Testis (tissue), 3 donors: Measurements from ENCODE around the gene ZC3H7B. TPM values are rescaled to one million over a fixed set of nuclear protein-coding genes. Genes with fewer than 3 reads are reported as not detected.

Source experiments
- DNase-seq: peaks from one replicate; pipeline ENCODE4 v3.0.0-alpha.2; 2019
- H3K27ac ChIP-seq, 2 donors: fragments of 200-600 bp; sonication (generic); one replicate each; pipeline ENCODE4 v1.5.1; 2019
- H3K27me3 ChIP-seq: fragments of 200-600 bp; sonication (generic); one replicate; pipeline ENCODE4 v1.5.1; 2019
- H3K36me3 ChIP-seq: fragments of 200-600 bp; sonication (generic); one replicate; pipeline ENCODE4 v1.5.1; 2017; ENCODE audit warnings: low read depth; ENCODE audit errors: missing control alignments
- H3K4me1 ChIP-seq: fragments of 200-600 bp; sonication (generic); one replicate; pipeline ENCODE4 v1.5.1; 2019
- H3K4me3 ChIP-seq, 2 donors: fragments of 200-600 bp; sonication (generic); one replicate each; pipeline ENCODE4 v1.5.1; 2017 to 2019
- H3K9me3 ChIP-seq: fragments of 200-600 bp; sonication (generic); one replicate; pipeline ENCODE4 v1.5.1; 2017
- CTCF ChIP-seq, 3 experiments: fragments of 450-650 bp in 2 of 3; fragments of 200-600 bp in 1 of 3; sonication (generic) in 1 of 3; IDR thresholded peaks; one replicate each; pipeline ENCODE4 v1.5.1; 2016 to 2019; ENCODE audit warnings: antibody characterized with exemption in 3 of 3, mild to moderate bottlenecking in 2 of 3, moderate library complexity in 1 of 3
- POLR2A ChIP-seq: fragments of 450-650 bp; IDR thresholded peaks from one replicate; pipeline ENCODE4 v1.6.1; 2017; ENCODE audit warnings: antibody characterized with exemption, mild to moderate bottlenecking, moderate library complexity
- WGBS, 2 donors: methylation state at CpG; one replicate each; pipeline ENCODE4 v1.1.5; 2018; 5-methylcytosine and 5-hydroxymethylcytosine counted together
- intact Hi-C: fragments of 100-400 bp; cut with DNase I; formaldehyde crosslinking; loops from one replicate; pipeline ENCODE4 v1.15.1; 2023; ENCODE audit warnings: low total_unique reads
- polyA plus RNA-seq: library from polyadenylated mRNA; stranded (reverse); fragments of 350-450 nt; fragmentation: Illumina TruSeq; extraction: RNeasy Lipid Tissue Mini Kit (QIAGEN cat#74804); gene quantifications from one replicate; pipeline ENCODE4 v1.2.3, GENCODE V29; 2014; ENCODE audit warnings: low read depth, low replicate concordance; ENCODE audit not compliant: insufficient read depth
- total RNA-seq, 2 donors: library from RNA; depleted of rRNA; stranded (reverse); fragments of >200 nt; gene quantifications; one replicate each; pipeline ENCODE4 v1.2.3, GENCODE V29; 2016

ZC3H7B gene
- total and polyA plus RNA-seq, 3 donors from 2014 or later: 38.9 to 63.0 (median 56.4) TPM

GRCh38 chr22:41367680-41368542, 66.6 kb downstream of the ZC3H7B start:
- Histone ChIP-seq H3K27me3 (no peaks in the 10 kb centered on the region), H3K4me1 (peaks cover 35% of the 10 kb centered on the region), H3K27ac (peak overlapping the region; percentile 77 to 88), H3K36me3 (no peaks in the 10 kb centered on the region), H3K9me3 (no peaks in the 10 kb centered on the region), H3K4me3 (peak overlapping the region; percentile 47 to 59)
- peak; percentile 48 for DNase-seq
- 37 to 42% methylated on average over 10 to 18 of the region's 18 CpGs for WGBS, 2 donors
- TF ChIP-seq CTCF (IDR thresholded peaks at IDR 0.05) (no peak), POLR2A (no peak)
- intact Hi-C loops: no loop called here

- TF ChIP-seq CTCF (IDR thresholded peaks at IDR 0.05): no peak
- no peak for TF ChIP-seq POLR2A
- Histone ChIP-seq H3K27ac (peak overlapping the region; percentile 77 to 88), H3K36me3 (no peaks in the 10 kb centered on the region), H3K4me1 (peaks cover 35% of the 10 kb centered on the region), H3K9me3 (no peaks in the 10 kb centered on the region), H3K4me3 (peak overlapping the region; percentile 47 to 59), H3K27me3 (no peaks in the 10 kb centered on the region)
- intact Hi-C loops: no loop called here
- no peak for DNase-seq
- WGBS, 2 donors: 49 to 66% methylated on average over 2 to 19 of the region's 19 CpGs
Observed at GRCh38 chr22:41368543-41369423, 67.5 kb downstream of the ZC3H7B start.

DNA sequence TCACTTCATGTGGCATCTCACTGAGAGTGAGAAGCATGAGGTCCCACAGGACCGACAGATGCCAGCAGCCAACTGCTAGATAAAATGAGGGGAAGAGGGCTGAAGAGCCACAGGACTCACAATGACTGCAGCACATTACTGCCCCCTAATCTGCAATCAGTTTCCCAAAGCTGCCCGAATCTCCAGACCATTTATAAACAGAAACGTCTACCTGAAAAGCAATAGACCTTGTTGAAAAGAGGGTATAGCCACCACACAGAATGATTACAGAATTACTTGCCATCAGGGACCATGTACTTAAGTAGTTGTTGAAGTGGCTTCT, 68.1 kb downstream of the ZC3H7B start:
- Histone ChIP-seq H3K27me3 (no peaks in the 10 kb centered on the region), H3K36me3 (no peaks in the 10 kb centered on the region), H3K27ac (peak overlapping the region; percentile 77 to 88), H3K4me1 (peaks cover 35% of the 10 kb centered on the region), H3K9me3 (no peaks in the 10 kb centered on the region), H3K4me3 (peak overlapping the region in 1 of 2 donors; percentile 59)
- 37 to 38% methylated on average over 3 of the region's 3 CpGs for WGBS, 2 donors
- DNase-seq: no peak
- no peak for TF ChIP-seq CTCF (IDR thresholded peaks at IDR 0.05)
- no peak for TF ChIP-seq POLR2A
- intact Hi-C loops: no loop called here

DNA sequence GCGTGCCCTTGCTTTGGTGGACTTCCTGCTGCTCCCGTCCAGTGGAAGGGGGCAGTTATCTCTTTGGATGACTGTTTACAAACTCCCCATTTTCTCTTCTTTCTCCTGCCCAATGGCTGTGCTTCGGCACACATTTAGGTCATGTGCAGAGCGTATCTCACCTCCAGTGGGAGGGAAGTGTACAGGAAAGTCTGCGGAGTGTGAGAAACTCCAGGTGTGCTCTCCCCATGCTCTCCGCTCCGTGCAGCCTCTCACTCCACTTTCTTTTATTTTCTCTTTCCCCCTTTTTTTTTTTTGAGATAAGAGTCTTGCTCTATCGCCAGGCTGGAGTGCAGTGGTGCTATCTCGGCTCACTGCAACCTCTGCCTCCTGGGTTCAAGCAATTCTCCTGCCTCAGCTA, 68.5 kb downstream of the ZC3H7B start:
- no peak for DNase-seq
- intact Hi-C loops: no loop called here
- H3K4me3 ChIP-seq: no peak overlapping the region
- H3K27ac ChIP-seq: peak overlapping the region in 1 of 2 donors; percentile 88
- H3K36me3 ChIP-seq: no peaks in the 10 kb centered on the region
- no peaks in the 10 kb centered on the region for H3K27me3 ChIP-seq
- TF ChIP-seq POLR2A (no peak), CTCF (IDR thresholded peaks at IDR 0.05) (no peak)
- 70 to 71% methylated on average over 8 to 9 of the region's 9 CpGs for WGBS, 2 donors
- peaks cover 35% of the 10 kb centered on the region for H3K4me1 ChIP-seq
- no peaks in the 10 kb centered on the region for H3K9me3 ChIP-seq
